Dermis microvascular lymphatic vessel endothelial cell (primary cell): ENCODE measurements around the gene PDE4D. TPM values are rescaled to one million over a fixed set of nuclear protein-coding genes. Genes with fewer than 3 reads are reported as not detected.

Source experiments
- DNase-seq, 2 donors: peaks; one replicate each; pipeline versions ENCODE4 v3.0.0 to v3.0.0-alpha.2; 2010; ENCODE audit warnings: low read depth in 2 of 2
- total RNA-seq: library from RNA; depleted of rRNA; stranded (reverse); fragments of >200 nt; gene quantifications from 2 replicates; pipeline ENCODE4 v1.2.1, GENCODE V29; 2014

Gene PDE4D
- total RNA-seq, 1 donor from 2014 or later, result 22.1 TPM

DNA sequence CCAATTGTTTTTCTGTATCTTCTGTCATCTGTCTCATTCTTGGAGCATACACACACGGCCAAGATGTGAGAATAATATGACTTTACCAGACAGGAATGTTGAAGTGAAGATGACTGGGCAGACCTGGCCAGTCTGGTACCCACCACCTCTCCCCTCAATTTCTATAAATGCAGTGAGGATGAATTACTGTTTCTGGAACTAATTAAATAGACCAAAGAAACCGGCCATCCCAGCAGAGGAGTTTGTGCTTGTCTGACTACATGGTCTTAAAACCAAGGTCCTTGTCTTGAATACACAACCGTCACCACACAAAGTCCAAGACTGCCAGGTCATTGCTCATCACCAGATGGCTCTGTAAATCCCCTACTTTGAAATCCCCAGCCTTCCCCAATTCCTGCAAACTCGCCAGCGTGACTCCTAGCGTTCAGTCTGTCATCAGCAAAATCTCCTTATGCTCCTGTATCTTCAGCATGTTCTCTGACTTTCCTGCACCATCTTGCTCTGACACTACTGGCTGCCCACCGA, 147.2 kb downstream of the PDE4D start:
- peak in 1 of 2 donors; percentile 51 for DNase-seq

DNA sequence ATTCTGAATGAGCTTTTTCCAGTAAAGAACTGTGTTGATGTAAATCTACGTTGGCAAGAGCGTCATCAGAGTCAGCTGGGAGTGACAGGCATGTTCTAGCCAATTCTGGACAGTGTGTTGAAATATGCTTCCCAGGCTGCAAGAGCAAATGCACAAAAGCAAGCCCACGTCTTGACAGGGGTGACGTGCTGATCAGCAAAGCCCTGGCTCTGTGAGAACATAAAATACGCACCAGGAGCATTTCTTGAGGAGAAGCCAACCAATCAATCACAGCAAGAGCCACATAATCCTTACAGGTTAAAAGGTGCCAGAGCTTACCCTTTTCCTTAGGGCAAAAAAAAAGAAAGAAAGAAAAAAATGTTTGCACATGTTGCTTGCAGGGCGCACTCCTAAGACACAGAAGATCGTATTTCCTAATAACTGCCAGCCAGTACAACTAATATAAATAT, 148.1 kb downstream of the PDE4D start:
- peak; percentile 77 to 90 for DNase-seq

DNA sequence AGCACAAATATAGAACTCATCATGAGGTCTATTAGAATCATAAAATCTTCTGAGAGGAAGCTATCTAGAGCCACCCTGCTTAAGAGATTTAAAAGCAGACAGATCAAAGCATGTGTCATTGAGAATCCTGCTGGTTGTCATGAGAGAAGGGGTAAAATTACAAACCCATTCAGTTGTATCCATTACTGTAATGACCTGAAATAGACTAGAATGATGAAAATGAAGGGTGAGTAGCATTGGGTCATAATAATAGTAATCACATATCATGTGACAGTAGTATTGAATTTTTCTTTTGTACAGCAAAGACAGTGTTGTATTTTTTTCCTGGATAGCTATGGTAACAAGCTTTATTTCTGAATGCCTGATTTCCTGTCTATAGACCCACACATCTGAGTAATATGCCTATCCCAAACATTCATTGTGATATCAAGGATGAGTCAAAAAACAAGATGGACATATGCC, 149.0 kb downstream of the PDE4D start:
- DNase-seq, result peak; percentile 96

DNA sequence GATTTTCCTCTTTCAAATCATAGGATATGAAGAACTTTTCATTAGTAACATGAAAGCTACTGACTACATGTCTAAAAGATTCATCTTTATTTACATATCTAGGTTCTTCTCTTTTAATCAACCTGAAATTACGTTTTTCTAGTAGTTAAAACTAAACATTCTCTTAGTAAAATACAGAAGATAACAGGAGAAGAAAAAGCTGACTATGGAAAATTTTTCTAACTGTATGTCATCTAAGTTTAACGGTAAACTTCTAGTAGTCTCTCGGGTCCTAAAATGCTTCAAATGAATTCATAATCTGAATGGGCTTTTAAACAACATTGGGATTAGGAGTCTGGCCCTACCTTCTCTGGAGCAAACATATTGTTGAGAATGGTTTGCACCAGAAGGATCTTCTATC, 151.9 kb downstream of the PDE4D start:
- DNase-seq, result no peak

DNA sequence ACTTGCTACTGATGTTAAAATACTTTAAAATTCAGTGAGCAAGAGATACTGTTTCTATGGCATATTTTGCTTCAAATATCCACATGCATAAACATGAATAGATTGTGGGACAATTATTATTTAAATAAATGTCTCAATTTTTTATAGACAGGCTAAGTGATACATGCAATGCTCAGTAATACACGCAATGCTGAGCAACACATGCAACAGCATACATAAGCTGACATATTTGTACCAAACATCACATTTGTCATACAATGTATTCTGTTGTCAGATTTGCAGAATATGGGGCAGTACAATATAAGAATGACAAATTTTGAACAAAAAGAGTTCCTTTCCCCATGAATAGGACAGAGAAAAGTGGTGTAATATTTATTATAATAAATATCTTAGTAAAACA, 155.5 kb downstream of the PDE4D start:
- DNase-seq, result no peak

DNA sequence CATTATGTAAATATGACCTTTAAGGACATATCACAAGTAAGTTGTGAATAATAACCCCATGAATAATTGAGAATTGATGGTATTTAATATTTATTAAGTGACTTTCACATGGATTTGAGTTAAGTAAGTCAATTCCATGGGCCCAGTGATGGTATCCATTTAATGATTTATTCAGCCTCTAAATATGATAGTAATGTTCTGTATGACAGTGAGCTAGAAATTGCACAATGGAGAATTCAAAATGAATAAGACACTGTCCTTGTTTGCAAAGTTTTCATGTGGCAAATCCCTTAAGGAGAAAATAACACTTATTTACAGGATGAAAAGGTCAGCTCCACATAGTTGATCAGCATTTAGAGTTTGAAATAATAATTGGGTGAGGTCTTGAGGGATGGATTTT, 160.7 kb downstream of the PDE4D start:
- DNase-seq, result no peak

DNA sequence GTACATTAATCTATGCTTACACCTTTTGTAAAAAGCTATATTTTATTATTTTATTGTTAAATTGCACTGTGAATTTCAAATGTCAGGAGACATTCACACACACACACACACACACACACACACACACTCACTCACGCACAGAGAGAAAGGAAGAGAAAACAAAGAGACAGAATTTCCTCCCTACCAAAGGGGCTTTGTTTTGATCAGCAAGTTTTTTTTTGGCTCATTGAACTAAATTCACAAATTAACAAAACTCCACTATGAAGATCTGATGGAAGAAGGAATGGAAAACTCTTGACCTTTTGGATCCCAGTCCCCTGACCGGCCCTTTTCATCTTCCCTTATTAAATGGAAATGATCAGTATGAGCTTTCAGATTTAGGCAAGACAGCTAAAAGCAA, 161.2 kb downstream of the PDE4D start:
- DNase-seq, result peak; percentile 68 to 74

DNA sequence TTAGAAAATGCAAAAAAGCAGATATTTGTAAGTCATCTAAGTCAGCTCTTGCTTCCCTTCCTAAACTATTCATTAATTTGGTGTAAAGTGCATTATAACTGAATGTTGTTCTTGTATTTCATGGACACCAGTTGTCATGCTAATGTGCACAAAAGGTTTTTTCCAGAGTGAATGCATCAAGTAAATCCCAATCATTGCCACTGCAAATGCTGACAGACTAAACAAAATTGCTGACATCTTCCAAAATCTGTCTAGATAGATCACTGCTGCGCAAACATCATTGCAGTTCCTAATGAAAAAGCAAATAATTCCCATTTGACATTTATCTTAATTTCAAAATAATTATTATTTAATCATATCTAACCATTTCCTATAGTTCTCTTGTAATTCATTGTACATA, 161.7 kb downstream of the PDE4D start:
- no peak for DNase-seq

DNA sequence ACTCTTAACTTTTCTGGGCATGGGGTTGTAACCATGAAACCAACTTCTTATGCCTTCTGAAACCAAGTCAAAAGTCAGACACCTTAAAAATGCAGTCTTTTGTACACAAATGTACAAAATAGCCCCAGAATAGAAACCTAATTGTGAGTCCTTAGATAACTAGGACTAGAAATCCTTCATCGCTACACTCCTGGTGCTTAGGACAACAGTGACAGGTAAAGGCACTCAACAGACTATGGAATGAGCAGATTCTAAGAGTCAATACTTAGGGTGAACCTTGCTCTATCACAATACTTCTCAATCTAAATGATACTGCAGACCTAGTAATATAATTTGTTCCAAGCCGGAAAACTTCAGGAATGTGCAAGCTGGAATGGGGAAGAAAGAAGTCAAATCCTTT, 163.7 kb downstream of the PDE4D start:
- DNase-seq, result no peak

DNA sequence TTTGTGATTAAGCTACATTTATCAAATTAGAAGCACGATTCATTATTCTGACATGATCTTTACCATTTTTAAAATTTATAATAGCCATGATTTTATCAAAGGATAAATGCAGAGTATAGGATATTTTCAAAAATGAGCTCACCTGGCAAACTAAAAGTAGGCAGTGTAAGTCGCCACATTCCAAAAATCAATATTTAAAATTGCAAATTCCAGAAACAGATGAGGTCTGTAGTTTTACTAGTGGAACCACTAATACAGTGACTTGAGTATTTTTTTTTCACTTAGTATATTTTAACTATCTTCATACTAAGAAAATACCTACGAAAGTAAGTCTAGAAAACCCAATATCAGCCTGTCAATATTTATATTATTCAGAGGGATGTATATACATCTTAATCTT, 164.2 kb downstream of the PDE4D start:
- DNase-seq, result no peak

DNA sequence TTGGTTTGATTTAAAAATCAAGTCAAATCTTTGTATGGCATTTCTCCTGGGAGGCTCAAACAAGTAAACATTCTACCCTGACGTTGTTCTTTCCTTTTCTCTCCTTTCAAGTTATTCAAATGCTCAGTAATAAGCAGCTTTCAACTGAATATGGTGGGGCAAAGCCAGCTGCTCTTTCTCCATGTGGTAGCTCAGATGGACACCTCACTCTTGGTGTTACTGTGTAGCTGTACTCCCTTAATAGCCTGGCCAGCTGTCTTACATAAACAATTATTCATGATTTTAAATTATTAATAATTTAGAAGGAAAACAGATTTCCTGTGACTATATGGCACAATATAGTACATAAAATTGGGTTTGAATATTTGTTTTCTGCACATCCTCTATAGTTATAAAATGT, 165.2 kb downstream of the PDE4D start:
- peak in 1 of 2 donors; percentile 18 for DNase-seq

DNA sequence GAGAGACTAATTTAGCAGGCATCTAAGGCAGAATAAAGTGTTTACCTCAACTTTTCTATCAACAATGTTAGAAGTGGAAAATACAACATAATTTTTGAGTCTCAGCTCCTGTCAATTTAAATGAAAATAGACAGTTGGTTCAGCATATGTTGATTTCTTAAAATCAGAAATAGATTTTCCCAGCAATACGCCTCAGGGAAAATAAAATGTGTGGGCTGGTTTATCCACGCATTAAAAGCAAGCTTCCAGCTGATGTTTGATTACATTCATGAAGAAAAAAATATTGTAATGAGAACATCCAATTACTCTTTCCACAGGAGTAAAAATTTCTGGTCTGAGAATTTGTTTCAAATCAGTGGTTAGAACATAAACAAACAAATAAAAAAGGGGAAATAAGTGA, 166.3 kb downstream of the PDE4D start:
- no peak for DNase-seq

DNA sequence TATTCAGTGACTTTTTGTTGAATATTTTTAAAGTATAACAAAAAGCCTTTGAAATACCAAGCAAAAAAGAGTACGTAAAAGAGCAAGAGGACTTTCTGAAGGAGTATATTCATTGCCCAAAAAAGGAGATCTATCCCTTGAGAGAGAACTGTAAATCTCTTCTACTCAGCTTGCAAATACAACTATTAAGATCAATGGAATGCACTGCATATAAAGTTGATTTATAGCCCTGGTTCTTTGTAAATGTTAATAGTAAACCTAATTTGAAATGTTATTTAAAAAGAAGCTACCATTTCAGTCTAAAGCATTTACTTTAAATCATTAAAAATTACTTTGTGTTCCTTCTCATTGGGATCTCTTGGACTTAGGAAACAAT, 168.1 kb downstream of the PDE4D start:
- no peak for DNase-seq

DNA sequence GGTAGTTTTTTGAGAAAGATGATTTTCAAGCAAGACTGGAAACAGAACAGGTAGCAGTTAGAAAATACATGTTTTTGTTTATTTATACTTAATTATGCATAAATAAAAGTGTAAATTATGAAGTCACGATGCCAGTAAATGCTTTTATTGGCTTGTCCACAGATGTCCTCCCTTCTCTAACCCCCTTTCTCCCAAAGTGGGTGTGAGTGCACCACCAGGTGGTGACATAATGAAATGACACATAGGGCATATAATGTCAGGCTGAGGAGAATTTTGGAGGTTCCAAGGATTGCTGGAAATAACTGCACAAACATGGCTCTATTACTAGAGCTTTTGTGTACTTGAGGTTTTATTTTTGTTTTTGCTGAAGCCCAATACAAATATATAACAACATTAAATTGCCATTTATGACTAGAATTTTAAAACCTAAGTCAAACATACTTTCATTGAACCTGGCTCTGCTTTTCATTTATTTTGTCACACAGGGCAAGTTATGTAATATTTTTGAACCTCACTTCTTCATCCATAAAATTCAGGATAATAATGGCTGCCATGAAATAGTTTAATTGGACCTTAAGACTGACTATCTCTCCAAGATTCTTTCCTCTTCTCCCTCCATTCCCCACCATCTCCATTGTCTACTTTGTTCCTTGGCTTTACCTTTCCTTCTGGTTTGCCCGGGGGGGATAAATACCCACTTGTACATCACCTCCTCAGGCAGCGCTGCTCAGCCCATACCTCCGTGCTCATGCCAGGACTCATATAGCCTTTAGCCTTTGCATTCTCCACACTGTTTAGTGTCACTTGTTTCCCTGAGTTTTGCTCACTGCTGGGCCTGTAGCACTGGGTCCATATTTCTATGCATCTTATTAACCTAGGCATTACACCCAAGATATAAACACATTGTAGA, 168.8 kb downstream of the PDE4D start:
- DNase-seq, result peak; percentile 44 to 69

DNA sequence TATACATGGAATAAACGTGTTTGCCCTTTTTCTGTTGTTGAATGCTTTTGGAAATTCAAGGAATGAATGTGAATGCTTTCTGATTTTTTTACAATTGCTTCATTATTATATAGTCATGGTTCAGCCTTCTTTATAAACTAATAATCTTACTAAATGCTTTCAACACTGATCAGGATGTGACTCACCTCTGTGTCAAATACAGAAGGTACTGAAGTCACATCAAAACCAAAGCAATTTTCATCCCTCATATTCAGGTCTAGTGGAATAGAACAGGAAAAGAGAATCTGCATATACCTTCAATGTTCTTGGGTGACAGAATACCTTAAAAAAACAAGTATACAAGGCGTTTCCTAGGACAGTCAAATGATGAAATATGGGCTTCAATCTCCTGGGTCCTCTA, 170.7 kb downstream of the PDE4D start:
- peak; percentile 23 to 71 for DNase-seq

DNA sequence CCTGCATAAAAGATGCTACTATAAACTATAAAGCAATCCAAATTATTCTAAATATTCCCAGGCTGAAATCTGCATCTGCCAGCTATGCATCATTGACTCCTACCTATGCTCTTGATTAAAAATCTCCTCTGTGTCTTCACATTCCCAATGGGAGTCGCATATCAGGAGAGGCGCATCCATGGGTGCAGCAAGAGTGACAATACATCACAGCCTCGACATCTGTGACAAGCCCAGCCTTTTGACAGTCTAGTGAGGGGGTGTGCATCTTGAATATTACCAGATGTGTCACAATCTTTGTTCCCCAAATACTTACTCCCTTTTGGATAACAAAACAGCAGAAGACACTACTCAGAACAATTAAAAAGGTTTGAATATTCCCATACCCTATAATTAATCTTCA, 171.8 kb downstream of the PDE4D start:
- no peak for DNase-seq

DNA sequence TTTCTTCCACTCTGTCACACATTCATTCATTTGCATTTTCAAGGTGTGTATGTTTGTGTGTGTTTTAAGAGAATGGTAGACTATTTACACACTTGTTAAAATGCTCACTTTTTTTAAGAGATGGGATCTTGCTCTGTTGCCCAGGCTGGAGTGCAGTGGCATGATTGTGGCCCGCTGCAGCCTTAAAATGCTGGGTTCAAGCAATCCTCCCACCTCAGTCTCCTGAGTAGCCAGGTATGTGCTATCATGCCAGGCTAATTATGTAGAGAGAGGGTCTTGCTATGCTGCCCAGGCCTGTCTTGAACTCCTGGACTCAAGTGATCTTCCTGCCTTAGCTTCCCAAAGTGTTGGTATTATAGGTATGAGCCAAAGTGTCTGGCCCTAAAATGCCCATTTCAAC, 173.5 kb downstream of the PDE4D start:
- DNase-seq, result no peak

DNA sequence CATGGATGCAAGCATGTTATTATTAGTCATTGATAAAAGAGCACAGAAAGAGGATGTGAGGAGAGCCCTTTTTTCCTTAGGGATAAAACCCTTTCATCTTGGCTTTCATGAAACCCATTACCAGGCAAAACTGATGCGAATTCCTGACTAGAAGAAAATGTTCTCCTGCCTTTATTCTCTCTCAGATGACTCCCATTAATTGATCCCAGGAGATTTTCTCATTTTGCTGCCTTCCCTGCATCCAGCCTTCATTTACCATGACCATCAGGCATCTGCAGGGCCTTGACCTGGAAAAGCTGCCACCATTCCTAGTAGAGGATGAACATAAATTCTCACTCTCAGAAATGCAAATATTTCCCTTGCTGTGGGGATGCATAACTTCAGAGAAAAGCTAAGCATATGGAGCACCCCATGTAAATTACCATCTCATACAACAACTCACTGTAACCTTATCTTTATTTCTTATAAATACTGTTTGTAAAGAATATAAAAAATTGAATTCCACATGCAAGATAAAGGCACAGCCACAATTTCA, 176.5 kb downstream of the PDE4D start:
- no peak for DNase-seq

DNA sequence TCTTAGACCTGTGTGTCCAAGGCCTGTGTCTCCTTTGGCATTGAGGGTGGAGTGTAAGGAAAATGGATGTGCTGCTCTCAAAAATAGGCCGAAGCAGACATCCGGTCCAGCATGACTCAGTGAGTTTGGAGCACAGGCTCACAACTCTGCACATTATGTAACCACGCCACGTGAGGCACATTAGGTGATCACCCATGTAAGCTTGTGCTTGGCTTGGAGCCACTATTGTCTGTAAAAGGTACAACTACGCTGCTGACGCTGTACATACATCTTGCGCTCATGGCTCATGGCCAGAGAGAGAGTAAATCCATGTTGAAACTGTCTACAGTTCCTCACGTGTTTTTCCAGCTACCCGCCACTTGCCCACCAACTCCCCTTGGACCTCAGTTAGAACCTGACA, 177.5 kb downstream of the PDE4D start:
- peak; percentile 96 to 97 for DNase-seq

DNA sequence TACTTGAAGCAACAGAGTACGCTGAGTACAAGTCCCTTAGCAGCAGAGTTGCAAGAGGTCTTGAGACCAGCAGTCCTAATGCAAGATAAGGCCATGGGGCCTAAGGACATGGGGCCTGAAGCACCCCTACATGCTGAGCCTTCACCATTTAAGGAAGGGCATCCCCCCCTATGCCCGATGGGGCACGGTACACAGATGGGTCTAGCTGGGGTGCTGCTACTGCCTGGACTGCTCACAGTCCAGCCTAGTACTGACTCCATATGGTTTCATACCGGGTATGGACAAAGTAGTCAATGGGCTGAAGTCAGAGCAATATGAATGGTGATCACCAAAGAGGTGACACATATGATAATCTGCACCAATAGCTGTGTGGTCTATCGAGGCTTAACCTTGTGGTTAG, 178.3 kb downstream of the PDE4D start:
- no peak for DNase-seq

DNA sequence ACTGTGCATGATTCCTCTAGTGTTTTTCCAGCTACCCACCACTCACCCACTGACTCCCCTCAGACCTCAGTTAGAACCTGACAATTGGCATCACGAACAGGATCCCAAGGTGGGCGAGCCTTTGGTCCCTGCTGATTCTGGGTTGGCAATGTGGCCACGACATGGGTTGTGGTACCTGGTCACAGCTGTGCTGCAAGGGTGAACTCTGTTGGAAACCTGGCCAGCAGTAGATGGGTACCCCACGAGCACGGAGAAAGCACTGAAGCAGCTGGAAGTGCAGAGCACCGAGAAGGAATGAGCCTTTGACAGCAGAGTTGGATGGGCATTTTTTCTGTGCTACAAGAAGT, 180.1 kb downstream of the PDE4D start:
- no peak for DNase-seq

DNA sequence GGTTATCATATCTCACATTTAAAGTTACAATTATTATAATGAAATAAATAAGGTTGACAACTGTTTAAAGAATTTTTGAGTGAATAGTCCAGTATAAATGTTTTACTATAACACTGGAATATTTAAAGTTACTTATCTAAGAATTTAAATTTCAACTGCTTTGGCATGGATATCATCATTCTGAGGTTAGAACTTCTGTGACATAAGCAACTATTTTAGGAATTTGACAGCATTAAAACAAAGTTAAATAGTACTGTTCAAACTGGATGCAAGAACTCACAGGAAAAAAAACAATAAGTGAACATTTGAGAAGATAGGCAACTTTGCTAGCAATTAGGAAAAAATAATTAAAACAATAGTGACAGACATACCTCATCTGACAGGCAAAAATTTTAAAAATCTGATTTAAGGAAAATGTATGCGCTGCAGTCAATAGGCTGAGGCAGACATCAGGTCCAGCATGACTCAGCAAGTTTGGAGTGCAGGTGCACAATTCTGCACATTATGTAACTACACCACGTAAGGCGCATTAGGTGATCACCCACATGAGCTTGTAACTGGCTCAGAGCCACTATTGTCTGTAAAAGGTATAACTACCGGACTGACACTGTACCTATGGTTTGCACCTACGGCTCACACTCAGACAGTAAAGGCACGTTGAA, 180.6 kb downstream of the PDE4D start:
- no peak for DNase-seq
